ENCODE results near the gene CCDC43. TPM values are rescaled to one million over a fixed set of nuclear protein-coding genes. Genes with fewer than 3 reads are reported as not detected.
"Not testable (repeated sequence)": the region's sequence is repeated elsewhere in the genome, so short reads cannot be mapped to it uniquely, and the experiment has no call there.

The CCDC43 gene
- total RNA-seq, 1 experiment from 2014 or later = 48.4 TPM

GRCh38 chr17:44707755-44708400 lies 18.3 kb upstream of the CCDC43 start:
- DNase-seq = no peak
- TF ChIP-seq, protein P1, sequence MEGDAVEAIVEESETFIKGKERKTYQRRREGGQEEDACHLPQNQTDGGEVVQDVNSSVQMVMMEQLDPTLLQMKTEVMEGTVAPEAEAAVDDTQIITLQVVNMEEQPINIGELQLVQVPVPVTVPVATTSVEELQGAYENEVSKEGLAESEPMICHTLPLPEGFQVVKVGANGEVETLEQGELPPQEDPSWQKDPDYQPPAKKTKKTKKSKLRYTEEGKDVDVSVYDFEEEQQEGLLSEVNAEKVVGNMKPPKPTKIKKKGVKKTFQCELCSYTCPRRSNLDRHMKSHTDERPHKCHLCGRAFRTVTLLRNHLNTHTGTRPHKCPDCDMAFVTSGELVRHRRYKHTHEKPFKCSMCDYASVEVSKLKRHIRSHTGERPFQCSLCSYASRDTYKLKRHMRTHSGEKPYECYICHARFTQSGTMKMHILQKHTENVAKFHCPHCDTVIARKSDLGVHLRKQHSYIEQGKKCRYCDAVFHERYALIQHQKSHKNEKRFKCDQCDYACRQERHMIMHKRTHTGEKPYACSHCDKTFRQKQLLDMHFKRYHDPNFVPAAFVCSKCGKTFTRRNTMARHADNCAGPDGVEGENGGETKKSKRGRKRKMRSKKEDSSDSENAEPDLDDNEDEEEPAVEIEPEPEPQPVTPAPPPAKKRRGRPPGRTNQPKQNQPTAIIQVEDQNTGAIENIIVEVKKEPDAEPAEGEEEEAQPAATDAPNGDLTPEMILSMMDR (IDR thresholded peaks at IDR 0.05; ENCODE audit: unreplicated experiment) = no peak
- Mint-ChIP-seq H3K27ac (ENCODE audit: unreplicated experiment) (no peak overlapping the region), H3K4me1 (ENCODE audit: low read depth, unreplicated experiment) (no peaks in the 10 kb centered on the region), H3K36me3 (ENCODE audit: insufficient read depth, unreplicated experiment) (no peaks in the 10 kb centered on the region), H3K4me3 (ENCODE audit: low read depth, unreplicated experiment) (no peak overlapping the region), H3K27me3 (ENCODE audit: unreplicated experiment) (no peaks in the 10 kb centered on the region), H3K9me3 (ENCODE audit: low read depth, unreplicated experiment) (no peaks in the 10 kb centered on the region)
- CTCF ChIA-PET = interaction anchor here (0.5 to 0.9 kb wide), 3 partner anchors 87 to 445 kb away, joined by 3 to 9 read pairs (median 4); no protein-coding TSS in a partner anchor
- BruUV-seq (replicated peaks) = no TSS peak
- intact Hi-C loops (cut with micrococcal nuclease; ENCODE audit: unreplicated experiment) = no loop called here

DNA sequence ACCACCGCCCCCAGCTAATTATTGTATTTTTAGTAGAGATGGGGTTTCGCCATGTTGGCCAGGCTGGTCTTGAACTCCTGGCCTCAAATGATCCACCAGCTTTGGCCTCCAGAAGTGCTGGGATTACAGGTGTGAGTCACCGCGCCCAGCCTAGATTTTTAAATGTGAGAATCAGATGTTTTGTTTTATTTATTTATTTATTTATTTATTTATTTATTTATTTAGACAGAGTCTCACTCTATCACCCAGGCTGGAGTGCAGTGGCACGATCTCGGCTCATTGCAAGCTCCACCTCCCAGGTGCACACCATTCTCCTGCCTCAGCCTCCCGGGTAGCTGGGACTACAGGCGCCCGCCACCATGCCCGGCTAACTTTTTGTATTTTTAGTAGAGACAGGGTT lies 10.7 kb upstream of the CCDC43 start:
- H3K9me3 Mint-ChIP-seq (ENCODE audit: low read depth, unreplicated experiment); BruUV-seq (replicated peaks); H3K27me3 Mint-ChIP-seq (ENCODE audit: unreplicated experiment); DNase-seq; H3K36me3 Mint-ChIP-seq (ENCODE audit: insufficient read depth, unreplicated experiment); CTCF ChIA-PET; intact Hi-C loops (cut with micrococcal nuclease; ENCODE audit: unreplicated experiment); H3K4me3 Mint-ChIP-seq (ENCODE audit: low read depth, unreplicated experiment); H3K4me1 Mint-ChIP-seq (ENCODE audit: low read depth, unreplicated experiment); H3K27ac Mint-ChIP-seq (ENCODE audit: unreplicated experiment): not testable (repeated sequence)

- peaks cover 15% of the 10 kb centered on the region for H3K4me1 Mint-ChIP-seq (ENCODE audit: low read depth, unreplicated experiment)
- H3K36me3 Mint-ChIP-seq (ENCODE audit: insufficient read depth, unreplicated experiment) = peaks cover 23% of the 10 kb centered on the region
- no peak for DNase-seq
- H3K27me3 Mint-ChIP-seq (ENCODE audit: unreplicated experiment) = no peaks in the 10 kb centered on the region
- H3K9me3 Mint-ChIP-seq (ENCODE audit: low read depth, unreplicated experiment) = no peaks in the 10 kb centered on the region
- H3K27ac Mint-ChIP-seq (ENCODE audit: unreplicated experiment) = no peak overlapping the region
- BruUV-seq (replicated peaks) = no TSS peak
- TF ChIP-seq, protein P1 (IDR thresholded peaks at IDR 0.05; ENCODE audit: unreplicated experiment) = no peak
- H3K4me3 Mint-ChIP-seq (ENCODE audit: low read depth, unreplicated experiment) = no peak overlapping the region
- intact Hi-C loops (cut with micrococcal nuclease; ENCODE audit: unreplicated experiment) = no loop called here
- CTCF ChIA-PET = no interaction called here
Measured at GRCh38 chr17:44693609-44694008, 4.0 kb upstream of the CCDC43 start.

DNA sequence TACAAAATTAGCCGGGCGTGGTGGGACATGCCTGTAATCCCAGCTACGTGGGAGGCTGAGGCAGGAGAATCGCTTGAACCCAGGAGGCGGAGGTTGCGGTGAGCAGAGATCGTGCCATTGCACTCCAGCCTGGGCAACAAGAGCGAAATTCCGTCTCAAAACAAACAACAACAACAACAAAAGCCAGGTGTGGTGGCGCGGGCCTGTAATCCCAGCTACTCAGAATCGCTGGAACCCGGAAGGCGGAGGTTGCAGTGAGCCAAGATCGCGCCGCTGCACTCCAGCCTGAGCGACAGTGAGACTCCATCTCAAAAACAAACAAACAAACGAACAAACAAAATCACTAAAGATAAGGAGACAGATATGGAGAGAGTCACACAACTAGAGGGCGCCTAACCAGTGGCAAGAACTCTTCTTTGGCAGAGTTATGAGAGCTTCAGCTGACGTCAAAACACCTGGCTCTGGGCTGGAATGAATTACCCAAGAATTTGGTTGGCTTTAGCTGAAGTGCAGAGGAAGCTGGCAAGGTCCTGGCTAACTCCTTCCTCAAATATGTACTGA lies 1.2 kb upstream of the CCDC43 start:
- DNase-seq = peak; percentile 28
- H3K27ac Mint-ChIP-seq (ENCODE audit: unreplicated experiment) = not testable (repeated sequence)

More for the DNA sequence above, 1.2 kb upstream of the CCDC43 start:
- BruUV-seq (replicated peaks); intact Hi-C loops (cut with micrococcal nuclease; ENCODE audit: unreplicated experiment); H3K27me3 Mint-ChIP-seq (ENCODE audit: unreplicated experiment); CTCF ChIA-PET; H3K9me3 Mint-ChIP-seq (ENCODE audit: low read depth, unreplicated experiment): not testable (repeated sequence)
- Mint-ChIP-seq H3K36me3 (ENCODE audit: insufficient read depth, unreplicated experiment) (peaks cover 25% of the 10 kb centered on the region), H3K4me3 (ENCODE audit: low read depth, unreplicated experiment) (peak overlapping the region; percentile 100), H3K4me1 (ENCODE audit: low read depth, unreplicated experiment) (peaks cover 17% of the 10 kb centered on the region)
- TF ChIP-seq, protein P1 (IDR thresholded peaks at IDR 0.05; ENCODE audit: unreplicated experiment) = peak; percentile 15
